Loucy (cell line): ENCODE data around the gene BTNL9.

Experiments
- H2AFZ ChIP-seq: fragments of 200-600 bp; sonication (generic); 2 replicates; pipeline ENCODE4 v1.6.0; 2016; ENCODE audit warnings: antibody characterized with exemption, mild to moderate bottlenecking, low read length, moderate library complexity
- H3F3A ChIP-seq: fragments of 200-600 bp; 2 replicates; pipeline ENCODE4 v1.6.0; 2016; ENCODE audit warnings: antibody characterized with exemption, low read depth, mild to moderate bottlenecking
- H3K27me3 ChIP-seq: fragments of 200-600 bp; sonication (generic); 2 replicates; pipeline ENCODE4 v1.6.1; 2014; ENCODE audit warnings: low read length, mild to moderate bottlenecking; ENCODE audit not compliant: insufficient read depth, poor library complexity, severe bottlenecking
- H3K36me3 ChIP-seq: fragments of 200-600 bp; sonication (generic); 2 replicates; pipeline ENCODE4 v1.6.1; 2016; ENCODE audit warnings: low read length; ENCODE audit not compliant: insufficient read depth
- H3K4me1 ChIP-seq: fragments of 200-600 bp; sonication (generic); 2 replicates; pipeline ENCODE4 v1.5.1; 2014; ENCODE audit warnings: low read length, mild to moderate bottlenecking; ENCODE audit not compliant: insufficient read depth, poor library complexity, severe bottlenecking
- H3K4me2 ChIP-seq: fragments of 200-600 bp; sonication (generic); 2 replicates; pipeline ENCODE4 v1.6.0; 2014; ENCODE audit warnings: antibody characterized with exemption, low read length, low read depth, mild to moderate bottlenecking; ENCODE audit not compliant: poor library complexity, severe bottlenecking
- H3K4me3 ChIP-seq: fragments of 200-600 bp; sonication (generic); 2 replicates; pipeline ENCODE4 v1.5.1; 2014; ENCODE audit warnings: low read length, mild to moderate bottlenecking, mixed read lengths; ENCODE audit not compliant: poor library complexity, severe bottlenecking
- H3K79me2 ChIP-seq: fragments of 200-600 bp; sonication (generic); 2 replicates; pipeline ENCODE4 v1.6.1; 2014; ENCODE audit warnings: low read length; ENCODE audit not compliant: insufficient read depth
- H3K9ac ChIP-seq: fragments of 200-600 bp; sonication (generic); 2 replicates; pipeline ENCODE4 v1.6.0; 2014; ENCODE audit warnings: mild to moderate bottlenecking, low read depth, low read length, moderate library complexity; ENCODE audit not compliant: poor library complexity, severe bottlenecking
- H3K9me2 ChIP-seq: fragments of 200-600 bp; sonication (generic); replicated peaks from 2 replicates; pipeline ENCODE4 v1.6.1; 2016; ENCODE audit warnings: low read depth, low read length, mixed read lengths
- H3K9me3 ChIP-seq: fragments of 200-600 bp; sonication (generic); 2 replicates; pipeline ENCODE4 v1.6.1; 2014; ENCODE audit warnings: mild to moderate bottlenecking, antibody characterized with exemption, low read length, low read depth; ENCODE audit not compliant: insufficient read depth
- H4K20me1 ChIP-seq: fragments of 200-600 bp; sonication (generic); 2 replicates; pipeline ENCODE4 v1.6.0; 2014; ENCODE audit warnings: antibody characterized with exemption, low read length, mild to moderate bottlenecking; ENCODE audit not compliant: insufficient read depth, poor library complexity, severe bottlenecking
- CTCF ChIP-seq: fragments of 200-600 bp; sonication (generic); conservative IDR thresholded peaks from 2 replicates; pipeline ENCODE4 v1.5.1; 2014; ENCODE audit warnings: mild to moderate bottlenecking, antibody characterized with exemption, low read length
- EZH2phosphoT487 ChIP-seq: fragments of 200-600 bp; IDR thresholded peaks from 2 replicates; pipeline ENCODE4 v1.6.1; 2018; ENCODE audit warnings: antibody characterized with exemption, mild to moderate bottlenecking, moderate library complexity, borderline replicate concordance

BTNL9 gene

GRCh38 chr5:181036816-181037364 lies 3.2 kb upstream of the BTNL9 start:
- Histone ChIP-seq H2AFZ (no peak overlapping the region), H3K4me3 (no peak overlapping the region), H3K27me3 (no peaks in the 10 kb centered on the region), H3K4me2 (no peak overlapping the region), H3K79me2 (no peaks in the 10 kb centered on the region), H3K9me3 (no peaks in the 10 kb centered on the region), H3K36me3 (no peaks in the 10 kb centered on the region), H3K9me2 (no peaks in the 10 kb centered on the region), H3F3A (no peaks in the 10 kb centered on the region), H3K9ac (no peak overlapping the region), H3K4me1 (no peaks in the 10 kb centered on the region), H4K20me1 (no peaks in the 10 kb centered on the region)
- TF ChIP-seq CTCF (no peak), EZH2phosphoT487 (no peak)

- Histone ChIP-seq H3K27me3 (no peaks in the 10 kb centered on the region), H3K9me3 (no peaks in the 10 kb centered on the region), H4K20me1 (no peaks in the 10 kb centered on the region), H3K4me3 (no peak overlapping the region), H2AFZ (no peak overlapping the region), H3K79me2 (no peaks in the 10 kb centered on the region), H3K9me2 (no peaks in the 10 kb centered on the region), H3F3A (no peaks in the 10 kb centered on the region), H3K4me2 (no peak overlapping the region), H3K4me1 (no peaks in the 10 kb centered on the region), H3K36me3 (no peaks in the 10 kb centered on the region), H3K9ac (no peak overlapping the region)
- TF ChIP-seq CTCF (no peak), EZH2phosphoT487 (no peak)
Measured at GRCh38 chr5:181037365-181037861, 2.7 kb upstream of the BTNL9 start.

- no peak overlapping the region for H3K9ac ChIP-seq
- no peak overlapping the region for H2AFZ ChIP-seq
- H4K20me1 ChIP-seq: no peaks in the 10 kb centered on the region
- H3K4me2 ChIP-seq: no peak overlapping the region
- H3K9me3 ChIP-seq: no peaks in the 10 kb centered on the region
- H3K4me3 ChIP-seq: no peak overlapping the region
- H3K79me2 ChIP-seq: no peaks in the 10 kb centered on the region
- H3K4me1 ChIP-seq: no peaks in the 10 kb centered on the region
- no peaks in the 10 kb centered on the region for H3K9me2 ChIP-seq
- no peaks in the 10 kb centered on the region for H3F3A ChIP-seq
- H3K36me3 ChIP-seq: no peaks in the 10 kb centered on the region
- TF ChIP-seq CTCF (no peak), EZH2phosphoT487 (no peak)
- H3K27me3 ChIP-seq: no peaks in the 10 kb centered on the region
Measured at GRCh38 chr5:181039471-181039870, 595 bp upstream of the BTNL9 start.
